Hepatocyte (in vitro differentiated cells): Measurements from ENCODE around the gene RPS21. TPM values are rescaled to one million over a fixed set of nuclear protein-coding genes. Genes with fewer than 3 reads are reported as not detected.

Experiments
- DNase-seq: peaks from one replicate; pipeline ENCODE4 v3.0.0-alpha.2; 2016; ENCODE audit warnings: low spot score
- H2AFZ ChIP-seq: fragments of 200-600 bp; sonication (generic); 2 replicates; pipeline ENCODE4 v1.6.0; 2016; ENCODE audit warnings: antibody characterized with exemption, mild to moderate bottlenecking
- H3K27ac ChIP-seq: fragments of 200-600 bp; sonication (generic); 2 replicates; pipeline ENCODE4 v1.5.1; 2016; ENCODE audit warnings: mild to moderate bottlenecking
- H3K27me3 ChIP-seq: fragments of 200-600 bp; sonication (generic); 2 replicates; pipeline ENCODE4 v1.6.1; 2016
- H3K36me3 ChIP-seq: fragments of 200-600 bp; sonication (generic); replicated peaks from 2 replicates; pipeline ENCODE4 v1.5.1; 2016; ENCODE audit warnings: low read depth; ENCODE audit not compliant: insufficient read depth
- H3K4me1 ChIP-seq: fragments of 200-600 bp; sonication (generic); 2 replicates; pipeline ENCODE4 v1.5.1; 2016; ENCODE audit warnings: mild to moderate bottlenecking, moderate library complexity; ENCODE audit not compliant: insufficient read depth
- H3K4me2 ChIP-seq: fragments of 200-600 bp; sonication (generic); 2 replicates; pipeline ENCODE4 v1.6.0; 2016
- H3K4me3 ChIP-seq: fragments of 200-600 bp; sonication (generic); 2 replicates; pipeline ENCODE4 v1.5.1; 2016; ENCODE audit warnings: mild to moderate bottlenecking
- H3K79me2 ChIP-seq: fragments of 200-600 bp; sonication (generic); 2 replicates; pipeline ENCODE4 v1.6.0; 2017; ENCODE audit warnings: mild to moderate bottlenecking
- H3K9me2 ChIP-seq: fragments of 200-600 bp; sonication (generic); replicated peaks from 2 replicates; pipeline ENCODE4 v1.6.0; 2017; ENCODE audit warnings: mild to moderate bottlenecking; ENCODE audit not compliant: insufficient read depth
- H3K9me3 ChIP-seq: fragments of 200-600 bp; sonication (generic); 2 replicates; pipeline ENCODE4 v1.5.1; 2016; ENCODE audit warnings: low read depth, mild to moderate bottlenecking
- H4K20me1 ChIP-seq: fragments of 200-600 bp; sonication (generic); 2 replicates; pipeline ENCODE4 v1.6.0; 2016; ENCODE audit warnings: mild to moderate bottlenecking; ENCODE audit not compliant: insufficient read depth, poor library complexity, severe bottlenecking
- EZH2 ChIP-seq: fragments of 200-600 bp; sonication (generic); IDR thresholded peaks from 2 replicates; pipeline ENCODE4 v1.6.1; 2016; ENCODE audit warnings: antibody characterized with exemption, mild to moderate bottlenecking, borderline replicate concordance
- EZH2phosphoT487 ChIP-seq: fragments of 200-600 bp; sonication (generic); IDR thresholded peaks from one replicate; pipeline ENCODE4 v1.6.1; 2018; ENCODE audit warnings: antibody characterized with exemption, mild to moderate bottlenecking, low read depth, moderate library complexity; ENCODE audit not compliant: unreplicated experiment, severe bottlenecking
- WGBS: methylation state at CpG from one replicate; pipeline ENCODE4 v1.1.6; 2016; ENCODE audit warnings: low lambda C conversion rate; ENCODE audit errors: missing lambda C conversion rate; 5-methylcytosine and 5-hydroxymethylcytosine counted together
- polyA plus RNA-seq: library from polyadenylated mRNA; unstranded; fragments of >200 nt; fragmentation: Nextera tagmentation; extraction: Ambion mirVana; gene quantifications from 2 replicates; pipeline ENCODE4 v1.2.1, GENCODE V29; 2016
- total RNA-seq: library from RNA; depleted of rRNA; stranded (reverse); fragments of >200 nt; gene quantifications from 2 replicates; pipeline ENCODE4 v1.2.3, GENCODE V29; 2014
- TF ChIP-seq, protein P1 (sequence below): fragments of 200-600 bp; sonication (generic); IDR thresholded peaks from 2 replicates; pipeline ENCODE4 v1.5.1; 2016; ENCODE audit warnings: antibody characterized with exemption, mild to moderate bottlenecking; ENCODE audit not compliant: poor library complexity

Gene RPS21
- total and polyA plus RNA-seq, 2 experiments from 2014 or later: 460 to 1,754 TPM

DNA sequence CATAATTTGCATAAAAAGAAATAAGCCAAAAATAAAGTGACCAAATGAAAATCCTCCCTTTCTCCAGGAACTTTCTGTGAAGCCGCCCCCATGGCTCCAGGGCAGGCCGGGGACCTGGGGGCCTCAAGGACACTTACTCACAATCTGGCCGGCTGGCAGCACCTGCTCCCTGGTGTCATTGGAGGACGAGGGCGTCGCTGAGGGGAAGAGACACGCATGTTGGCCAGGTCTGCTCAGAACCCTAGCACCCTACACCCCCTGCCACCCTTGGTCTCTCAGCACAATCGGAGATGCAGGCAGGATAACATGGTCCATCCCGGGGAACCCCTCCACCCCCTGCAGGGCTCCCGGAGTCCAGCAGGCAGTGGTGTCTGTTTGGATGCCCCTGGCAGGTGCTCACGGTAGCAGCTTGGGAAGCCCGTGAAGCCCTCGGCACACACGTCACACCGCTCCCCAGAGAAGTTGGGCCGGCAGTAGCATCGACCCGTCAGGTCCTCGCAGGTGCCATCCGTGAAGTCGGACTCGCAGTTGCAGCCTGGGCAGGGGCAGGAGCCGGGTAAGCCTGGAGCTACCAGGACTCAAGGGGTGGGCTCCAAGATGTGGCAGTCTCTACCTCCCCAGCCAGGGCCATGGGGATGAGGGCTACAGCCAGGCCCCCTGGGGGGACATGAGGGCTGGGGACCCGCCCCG, 41.1 kb upstream of the RPS21 start:
- no peak overlapping the region for H2AFZ ChIP-seq
- no peak overlapping the region for H3K4me2 ChIP-seq
- H3K9me3 ChIP-seq: no peaks in the 10 kb centered on the region
- H3K27ac ChIP-seq: no peak overlapping the region
- no peak overlapping the region for H3K4me3 ChIP-seq
- no peak for TF ChIP-seq EZH2phosphoT487
- TF ChIP-seq, protein P1, sequence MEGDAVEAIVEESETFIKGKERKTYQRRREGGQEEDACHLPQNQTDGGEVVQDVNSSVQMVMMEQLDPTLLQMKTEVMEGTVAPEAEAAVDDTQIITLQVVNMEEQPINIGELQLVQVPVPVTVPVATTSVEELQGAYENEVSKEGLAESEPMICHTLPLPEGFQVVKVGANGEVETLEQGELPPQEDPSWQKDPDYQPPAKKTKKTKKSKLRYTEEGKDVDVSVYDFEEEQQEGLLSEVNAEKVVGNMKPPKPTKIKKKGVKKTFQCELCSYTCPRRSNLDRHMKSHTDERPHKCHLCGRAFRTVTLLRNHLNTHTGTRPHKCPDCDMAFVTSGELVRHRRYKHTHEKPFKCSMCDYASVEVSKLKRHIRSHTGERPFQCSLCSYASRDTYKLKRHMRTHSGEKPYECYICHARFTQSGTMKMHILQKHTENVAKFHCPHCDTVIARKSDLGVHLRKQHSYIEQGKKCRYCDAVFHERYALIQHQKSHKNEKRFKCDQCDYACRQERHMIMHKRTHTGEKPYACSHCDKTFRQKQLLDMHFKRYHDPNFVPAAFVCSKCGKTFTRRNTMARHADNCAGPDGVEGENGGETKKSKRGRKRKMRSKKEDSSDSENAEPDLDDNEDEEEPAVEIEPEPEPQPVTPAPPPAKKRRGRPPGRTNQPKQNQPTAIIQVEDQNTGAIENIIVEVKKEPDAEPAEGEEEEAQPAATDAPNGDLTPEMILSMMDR: no peak
- TF ChIP-seq EZH2: no peak
- 92% methylated on average over 25 of the region's 25 CpGs for WGBS
- DNase-seq: no peak
- peaks cover 3% of the 10 kb centered on the region for H3K36me3 ChIP-seq
- H3K4me1 ChIP-seq: peaks cover 8% of the 10 kb centered on the region
- no peaks in the 10 kb centered on the region for H4K20me1 ChIP-seq
- peaks cover 5% of the 10 kb centered on the region for H3K79me2 ChIP-seq
- no peaks in the 10 kb centered on the region for H3K9me2 ChIP-seq
- no peaks in the 10 kb centered on the region for H3K27me3 ChIP-seq

DNA sequence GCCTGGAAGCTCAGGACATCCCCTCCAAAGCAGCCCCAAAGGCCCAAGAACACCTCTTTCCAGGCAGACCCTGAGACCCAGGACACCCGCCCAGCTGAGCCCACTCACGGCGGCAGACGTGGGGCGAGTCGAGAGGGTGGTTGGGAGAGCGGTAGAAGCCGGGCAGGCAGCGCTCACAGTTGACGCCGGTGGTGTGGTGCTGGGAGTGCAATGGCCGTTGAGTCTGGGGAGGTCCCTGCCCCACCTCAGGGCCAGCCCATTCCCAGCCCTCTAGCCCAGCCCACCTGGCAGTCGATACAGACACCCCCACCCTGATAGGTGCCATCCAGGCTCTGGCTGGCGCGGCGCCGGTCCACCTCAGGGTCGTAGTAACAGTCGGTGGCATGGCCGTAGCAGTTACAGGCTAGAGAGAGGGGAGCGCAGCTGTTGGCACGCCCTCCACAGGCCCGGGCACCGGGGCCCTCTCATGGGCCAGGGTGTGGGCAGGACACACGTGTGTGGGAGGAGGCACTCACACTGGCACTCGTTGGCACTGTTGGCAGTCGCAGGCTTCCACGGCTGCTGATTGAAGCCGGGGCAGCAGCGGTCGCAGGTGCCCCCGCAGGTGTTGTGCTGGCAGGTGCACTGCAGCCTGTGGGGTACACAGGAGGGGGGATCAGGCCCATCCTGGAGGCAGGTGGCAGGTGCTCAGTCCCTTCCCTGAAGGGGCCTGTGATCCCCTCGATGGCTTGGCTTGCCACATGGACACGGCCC, 40.3 kb upstream of the RPS21 start:
- Histone ChIP-seq H3K36me3 (no peaks in the 10 kb centered on the region), H3K9me3 (no peaks in the 10 kb centered on the region), H3K4me1 (peaks cover 11% of the 10 kb centered on the region), H3K27me3 (no peaks in the 10 kb centered on the region), H3K9me2 (no peaks in the 10 kb centered on the region), H2AFZ (no peak overlapping the region), H3K79me2 (no peaks in the 10 kb centered on the region), H3K27ac (no peak overlapping the region), H4K20me1 (no peaks in the 10 kb centered on the region), H3K4me2 (no peak overlapping the region), H3K4me3 (no peak overlapping the region)
- 96% methylated on average over 31 of the region's 34 CpGs for WGBS
- no peak for DNase-seq
- no peak for TF ChIP-seq EZH2phosphoT487
- TF ChIP-seq, protein P1: no peak
- TF ChIP-seq EZH2: no peak

DNA sequence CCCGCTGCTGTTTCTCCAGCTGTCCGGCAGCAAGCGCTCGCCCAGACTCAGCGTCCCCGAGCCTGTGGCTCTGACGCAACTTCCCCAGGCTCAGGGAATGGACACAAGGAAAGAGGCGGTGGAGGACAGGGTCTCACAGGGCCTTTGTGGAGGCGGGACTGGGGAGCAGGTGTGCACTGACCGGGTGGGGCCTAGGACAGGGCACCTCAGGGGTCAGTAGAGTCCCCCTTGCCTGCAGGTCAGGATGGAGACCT, 39.8 kb upstream of the RPS21 start:
- Histone ChIP-seq H2AFZ (no peak overlapping the region), H3K4me2 (no peak overlapping the region), H3K27me3 (no peaks in the 10 kb centered on the region), H3K4me1 (peaks cover 11% of the 10 kb centered on the region), H3K79me2 (no peaks in the 10 kb centered on the region), H3K27ac (no peak overlapping the region), H3K36me3 (no peaks in the 10 kb centered on the region), H4K20me1 (no peaks in the 10 kb centered on the region), H3K4me3 (no peak overlapping the region), H3K9me3 (no peaks in the 10 kb centered on the region), H3K9me2 (no peaks in the 10 kb centered on the region)
- DNase-seq: no peak
- TF ChIP-seq, protein P1: no peak
- TF ChIP-seq EZH2phosphoT487 (no peak), EZH2 (no peak)
- 95% methylated on average over 10 of the region's 10 CpGs for WGBS
